Measurements from ENCODE around the gene CD164L2.
A peak's percentile ranks its signal among the peaks of the same experiment; 100 is the strongest.

Gene CD164L2

GRCh38 chr1:27399251-27400025 is 16.3 kb upstream of the CD164L2 start:
- no peak for DNase-seq (ENCODE audit: low spot score)
- in situ Hi-C loops (cut with MboI; ENCODE audit: low pct_unique_long_range_greater_than_20kb, low sequenced_read_pairs, unreplicated experiment), result no loop called here
- no peak for TF ChIP-seq CTCF (IDR thresholded peaks at IDR 0.05; ENCODE audit: extremely low read depth, insufficient read depth, missing control alignments)

GRCh38 chr1:27398405-27399149 is 15.4 kb upstream of the CD164L2 start:
- no peak for TF ChIP-seq CTCF (IDR thresholded peaks at IDR 0.05; ENCODE audit: extremely low read depth, insufficient read depth, missing control alignments)
- DNase-seq (ENCODE audit: low spot score), result no peak
- in situ Hi-C loops (cut with MboI; ENCODE audit: low pct_unique_long_range_greater_than_20kb, low sequenced_read_pairs, unreplicated experiment), result no loop called here

GRCh38 chr1:27397749-27398148 is 14.6 kb upstream of the CD164L2 start:
- in situ Hi-C loops (cut with MboI; ENCODE audit: low pct_unique_long_range_greater_than_20kb, low sequenced_read_pairs, unreplicated experiment), result no loop called here

GRCh38 chr1:27397110-27397509 is 14.0 kb upstream of the CD164L2 start:
- DNase-seq (ENCODE audit: low spot score), result no peak
- no peak for TF ChIP-seq CTCF (IDR thresholded peaks at IDR 0.05; ENCODE audit: extremely low read depth, insufficient read depth, missing control alignments)
- in situ Hi-C loops (cut with MboI; ENCODE audit: low pct_unique_long_range_greater_than_20kb, low sequenced_read_pairs, unreplicated experiment), result no loop called here

More at GRCh38 chr1:27397749-27398148, 14.6 kb upstream of the CD164L2 start:
- no peak for DNase-seq (ENCODE audit: low spot score)
- no peak for TF ChIP-seq CTCF (IDR thresholded peaks at IDR 0.05; ENCODE audit: extremely low read depth, insufficient read depth, missing control alignments)

- DNase-seq (ENCODE audit: low spot score), result peak; percentile 91
- in situ Hi-C loops (cut with MboI; ENCODE audit: low pct_unique_long_range_greater_than_20kb, low sequenced_read_pairs, unreplicated experiment), result no loop called here
- peak; percentile 95 for TF ChIP-seq CTCF (IDR thresholded peaks at IDR 0.05; ENCODE audit: extremely low read depth, insufficient read depth, missing control alignments)
These were observed 12.5 kb upstream of the CD164L2 start for GRCh38 chr1:27395441-27396195.

- peak; percentile 12 for DNase-seq (ENCODE audit: low spot score)
- in situ Hi-C loops (cut with MboI; ENCODE audit: low pct_unique_long_range_greater_than_20kb, low sequenced_read_pairs, unreplicated experiment), result loop anchor here (5.0 kb wide), 2 partner anchors 93 to 212 kb away; no protein-coding TSS in a partner anchor
- TF ChIP-seq CTCF (IDR thresholded peaks at IDR 0.05; ENCODE audit: extremely low read depth, insufficient read depth, missing control alignments), result no peak
These were observed 11.8 kb upstream of the CD164L2 start for GRCh38 chr1:27394925-27395324.
